Fibroblast of lung (primary cell): ENCODE measurements around the gene DUSP3. TPM values are rescaled to one million over a fixed set of nuclear protein-coding genes. Genes with fewer than 3 reads are reported as not detected.

Experiments
- DNase-seq, 2 donors: peaks; one replicate each; pipeline versions ENCODE4 v3.0.0 to v3.0.0-alpha.2; 2010; ENCODE audit warnings: low read depth in 2 of 2
- H2AFZ ChIP-seq: 2 replicates; pipeline ENCODE4 v1.5.1; 2012; ENCODE audit warnings: low read length, control low read depth, inconsistent platforms
- H3K27ac ChIP-seq: 2 replicates; pipeline ENCODE4 v1.5.1; 2011; ENCODE audit warnings: low read length, control low read depth; ENCODE audit not compliant: insufficient read depth
- H3K27me3 ChIP-seq: 2 replicates; pipeline ENCODE4 v1.5.1; 2011; ENCODE audit warnings: mild to moderate bottlenecking, low read length; ENCODE audit not compliant: control insufficient read depth, insufficient read depth
- H3K36me3 ChIP-seq: 2 replicates; pipeline ENCODE4 v1.5.1; 2011; ENCODE audit warnings: low read length; ENCODE audit not compliant: control insufficient read depth, insufficient read depth
- H3K4me1 ChIP-seq: 2 replicates; pipeline ENCODE4 v1.5.1; 2011; ENCODE audit warnings: low read length; ENCODE audit not compliant: control insufficient read depth, insufficient read depth; ENCODE audit errors: extremely low read depth
- H3K4me2 ChIP-seq: 2 replicates; pipeline ENCODE4 v1.5.1; 2011; ENCODE audit warnings: low read length, control low read depth; ENCODE audit not compliant: insufficient read depth; ENCODE audit errors: extremely low read depth
- H3K4me3 ChIP-seq, 4 experiments: fragments of 200-600 bp in 1 of 4; sonication (generic) in 1 of 4; replicated peaks in 1 of 4; 2 replicates each; pipeline ENCODE4 v1.5.1; 2011 to 2016; ENCODE audit warnings: low read length in 4 of 4, low read depth in 3 of 4, mild to moderate bottlenecking in 3 of 4, control low read depth in 2 of 4, inconsistent platforms in 1 of 4, mixed read lengths in 1 of 4; ENCODE audit not compliant: insufficient read depth in 1 of 4; ENCODE audit errors: control extremely low read depth in 1 of 4
- H3K79me2 ChIP-seq: 2 replicates; pipeline ENCODE4 v1.5.1; 2012; ENCODE audit warnings: mild to moderate bottlenecking, low read length, inconsistent platforms; ENCODE audit not compliant: control insufficient read depth, insufficient read depth
- H3K9ac ChIP-seq: 2 replicates; pipeline ENCODE4 v1.5.1; 2011; ENCODE audit warnings: mild to moderate bottlenecking, low read length, control low read depth; ENCODE audit not compliant: insufficient read depth
- H3K9me3 ChIP-seq: 2 replicates; pipeline ENCODE4 v1.5.1; 2012; ENCODE audit warnings: low read depth, low read length; ENCODE audit not compliant: control insufficient read depth, insufficient read depth
- H4K20me1 ChIP-seq: 2 replicates; pipeline ENCODE4 v1.5.1; 2011; ENCODE audit warnings: low read length; ENCODE audit not compliant: control insufficient read depth, insufficient read depth; ENCODE audit errors: extremely low read depth
- EZH2 ChIP-seq: IDR thresholded peaks from 2 replicates; pipeline ENCODE4 v1.5.1; 2012; ENCODE audit warnings: low read length, control low read depth, mild to moderate bottlenecking; ENCODE audit errors: missing control alignments
- polyA plus RNA-seq, 2 donors: library from polyadenylated mRNA; depleted of rRNA in 1 of 2; stranded (reverse) in 1 of 2; unstranded in 1 of 2; fragments of >200 nt; gene quantifications; 2 replicates each; pipeline ENCODE4 v1.2.1, GENCODE V29; 2011 to 2012; ENCODE audit warnings: missing spikeins in 1 of 2
- total RNA-seq: library from RNA; depleted of rRNA; stranded (reverse); fragments of >200 nt; gene quantifications from 2 replicates; pipeline ENCODE4 v1.2.1, GENCODE V29; 2014
- TF ChIP-seq, protein P1 (sequence below), 2 donors: IDR thresholded peaks in 1 of 2; conservative IDR thresholded peaks in 1 of 2; 1 replicate in 1 of 2; 2 replicates in 1 of 2; pipeline ENCODE4 v1.5.1; 2011 to 2012; ENCODE audit warnings: low read length in 2 of 2, control low read depth in 1 of 2, inconsistent platforms in 1 of 2, low read depth in 1 of 2, mild to moderate bottlenecking in 1 of 2

The DUSP3 gene
- total and polyA plus RNA-seq, 2 donors (not counting 1 experiment from before 2014, with no cell fraction given), result 51.2 to 55.9 TPM

DNA sequence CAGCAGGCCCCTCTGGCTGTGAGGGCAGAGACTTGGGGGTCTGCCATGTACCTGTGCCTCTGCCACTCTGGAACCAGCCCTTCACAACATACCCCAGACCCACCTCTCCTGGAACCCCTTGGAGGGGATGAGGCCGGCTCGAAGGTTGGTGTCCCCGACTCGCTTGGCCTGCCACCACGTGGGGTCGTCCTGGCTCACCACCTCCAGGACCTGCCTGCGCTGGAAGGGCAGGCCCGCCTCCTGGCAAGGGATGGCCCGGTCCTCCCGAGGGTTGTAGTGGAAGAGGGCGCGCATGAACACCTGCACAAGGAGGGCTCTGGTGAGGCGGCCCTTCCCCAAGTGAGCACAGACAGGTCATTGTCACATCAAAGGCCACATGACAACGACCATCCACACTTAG, 42.0 kb upstream of the DUSP3 start:
- H3K4me2 ChIP-seq, result no peak overlapping the region
- no peak for TF ChIP-seq EZH2
- TF ChIP-seq, protein P1, sequence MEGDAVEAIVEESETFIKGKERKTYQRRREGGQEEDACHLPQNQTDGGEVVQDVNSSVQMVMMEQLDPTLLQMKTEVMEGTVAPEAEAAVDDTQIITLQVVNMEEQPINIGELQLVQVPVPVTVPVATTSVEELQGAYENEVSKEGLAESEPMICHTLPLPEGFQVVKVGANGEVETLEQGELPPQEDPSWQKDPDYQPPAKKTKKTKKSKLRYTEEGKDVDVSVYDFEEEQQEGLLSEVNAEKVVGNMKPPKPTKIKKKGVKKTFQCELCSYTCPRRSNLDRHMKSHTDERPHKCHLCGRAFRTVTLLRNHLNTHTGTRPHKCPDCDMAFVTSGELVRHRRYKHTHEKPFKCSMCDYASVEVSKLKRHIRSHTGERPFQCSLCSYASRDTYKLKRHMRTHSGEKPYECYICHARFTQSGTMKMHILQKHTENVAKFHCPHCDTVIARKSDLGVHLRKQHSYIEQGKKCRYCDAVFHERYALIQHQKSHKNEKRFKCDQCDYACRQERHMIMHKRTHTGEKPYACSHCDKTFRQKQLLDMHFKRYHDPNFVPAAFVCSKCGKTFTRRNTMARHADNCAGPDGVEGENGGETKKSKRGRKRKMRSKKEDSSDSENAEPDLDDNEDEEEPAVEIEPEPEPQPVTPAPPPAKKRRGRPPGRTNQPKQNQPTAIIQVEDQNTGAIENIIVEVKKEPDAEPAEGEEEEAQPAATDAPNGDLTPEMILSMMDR (conservative IDR thresholded peaks at IDR 0.05 in 1 of 2, IDR thresholded peaks at IDR 0.05 in 1 of 2; ENCODE audit: low read depth in 1 of 2, low read length in 2 of 2), result no peak
- no peaks in the 10 kb centered on the region for H3K9me3 ChIP-seq
- no peaks in the 10 kb centered on the region for H3K27me3 ChIP-seq
- no peak overlapping the region for H2AFZ ChIP-seq
- H3K79me2 ChIP-seq, result no peaks in the 10 kb centered on the region
- no peak overlapping the region for H3K9ac ChIP-seq
- H3K4me3 ChIP-seq, result no peak overlapping the region
- H4K20me1 ChIP-seq, result no peaks in the 10 kb centered on the region
- no peak overlapping the region for H3K27ac ChIP-seq
- peaks cover 7% of the 10 kb centered on the region for H3K36me3 ChIP-seq
- no peak for DNase-seq
- no peaks in the 10 kb centered on the region for H3K4me1 ChIP-seq

DNA sequence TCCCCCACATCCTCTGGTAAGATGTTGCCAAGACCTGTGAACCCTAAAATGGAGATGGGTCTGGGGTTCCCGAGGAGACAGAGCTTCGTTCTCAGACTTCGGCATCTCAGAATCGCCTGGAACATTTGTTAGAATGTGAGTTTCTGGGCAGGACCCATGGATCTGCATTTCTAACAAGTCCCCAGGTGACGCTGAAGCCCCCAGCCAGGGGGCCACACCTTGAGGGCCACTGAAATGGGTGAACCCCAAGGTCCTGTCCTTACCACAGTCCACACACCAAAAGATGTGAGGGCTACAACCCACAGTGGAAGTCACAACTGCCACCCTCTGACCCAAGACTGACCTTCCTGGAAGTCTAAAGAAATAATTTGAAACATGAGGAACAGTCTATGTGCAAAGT, 40.2 kb upstream of the DUSP3 start:
- Histone ChIP-seq H3K9ac (no peak overlapping the region), H3K4me1 (peaks cover 2% of the 10 kb centered on the region), H2AFZ (no peak overlapping the region), H3K4me2 (no peak overlapping the region), H3K27ac (no peak overlapping the region), H3K27me3 (no peaks in the 10 kb centered on the region), H3K9me3 (no peaks in the 10 kb centered on the region), H3K36me3 (peaks cover 4% of the 10 kb centered on the region), H3K79me2 (no peaks in the 10 kb centered on the region), H3K4me3 (no peak overlapping the region), H4K20me1 (no peaks in the 10 kb centered on the region)
- DNase-seq, result no peak
- TF ChIP-seq, protein P1 (conservative IDR thresholded peaks at IDR 0.05 in 1 of 2, IDR thresholded peaks at IDR 0.05 in 1 of 2; ENCODE audit: low read depth in 1 of 2, low read length in 2 of 2), result no peak

DNA sequence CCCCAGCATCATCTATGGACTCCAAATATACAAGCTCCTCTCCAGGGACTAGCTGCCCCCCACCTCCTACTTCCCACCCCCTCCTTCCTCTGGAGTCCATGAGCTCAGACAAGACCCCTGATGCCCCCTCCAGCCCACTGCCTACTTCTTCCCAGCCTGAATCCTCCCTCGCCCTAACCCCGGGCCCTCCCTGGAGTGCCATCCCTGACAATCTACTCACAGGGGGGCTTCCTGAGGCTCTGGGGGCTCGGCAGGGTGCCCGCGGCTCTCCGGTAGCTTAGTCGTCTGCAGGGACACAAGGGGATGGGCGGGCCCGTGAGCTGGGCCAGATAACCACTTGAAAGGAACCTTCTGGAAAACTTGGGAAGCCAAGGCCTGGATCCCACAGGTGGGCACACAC, 39.0 kb upstream of the DUSP3 start:
- Histone ChIP-seq H3K27ac (no peak overlapping the region), H3K27me3 (no peaks in the 10 kb centered on the region), H3K4me1 (peaks cover 2% of the 10 kb centered on the region), H3K4me2 (no peak overlapping the region), H4K20me1 (no peaks in the 10 kb centered on the region), H3K4me3 (no peak overlapping the region), H3K36me3 (peaks cover 8% of the 10 kb centered on the region), H3K9ac (no peak overlapping the region), H2AFZ (no peak overlapping the region), H3K79me2 (no peaks in the 10 kb centered on the region), H3K9me3 (no peaks in the 10 kb centered on the region)
- no peak for DNase-seq
- TF ChIP-seq, protein P1 (conservative IDR thresholded peaks at IDR 0.05 in 1 of 2, IDR thresholded peaks at IDR 0.05 in 1 of 2; ENCODE audit: low read depth in 1 of 2, low read length in 2 of 2), result no peak
- no peak for TF ChIP-seq EZH2
